Measurements from ENCODE around the gene SCYL1. TPM values are rescaled to one million over a fixed set of nuclear protein-coding genes. Genes with fewer than 3 reads are reported as not detected.

Gene SCYL1
- total RNA-seq, 1 experiment from 2014 or later = 104 TPM

GRCh38 chr11:65569164-65569972, 44.5 kb downstream of the SCYL1 start:
- Histone ChIP-seq H3K9me3 (ENCODE audit: control insufficient read depth in 1 of 2, insufficient read depth in 1 of 2, low read depth in 1 of 2, low read length in 2 of 2) (no peaks in the 10 kb centered on the region), H3K4me3 (replicated peaks in 1 of 2; ENCODE audit: low read depth in 1 of 2, low read length in 2 of 2) (peak overlapping the region; percentile 97 to 100), H3K79me2 (ENCODE audit: insufficient read depth, low read length) (peaks cover 58% of the 10 kb centered on the region), H2AFZ (ENCODE audit: low read depth, low read length, poor library complexity, severe bottlenecking) (no peak overlapping the region), H3K4me2 (ENCODE audit: low read length) (peak overlapping the region; percentile 78), H4K20me1 (ENCODE audit: insufficient read depth) (no peaks in the 10 kb centered on the region), H3K9ac (ENCODE audit: low read length) (peak overlapping the region; percentile 98), H3K4me1 (ENCODE audit: control insufficient read depth in 1 of 2, insufficient read depth in 2 of 2, low read length in 2 of 2) (peaks cover 30 to 66% of the 10 kb centered on the region in 2 experiments), H3K36me3 (ENCODE audit: control insufficient read depth in 1 of 2, insufficient read depth in 2 of 2, low read length in 2 of 2) (no peaks in the 10 kb centered on the region; a peak in 1 of 4 replicates), H3K27me3 (ENCODE audit: insufficient read depth, low read length) (no peaks in the 10 kb centered on the region), H3K9me2 (ENCODE audit: insufficient read depth) (no peaks in the 10 kb centered on the region), H3K27ac (ENCODE audit: low read depth, low read length) (peak overlapping the region; percentile 94)
- ATAC-seq (peak; percentile 18), DNase-seq (ENCODE audit: low read depth, low spot score) (no peak)
- BruUV-seq (replicated peaks) = TSS peak; percentile 74
- RAD21 ChIA-PET (ENCODE audit: low non-redundant PET in 1 of 2, low total read pairs in 2 of 2, uncharacterized antibody in 2 of 2, unreplicated experiment in 2 of 2) = interaction anchor here in 1 of 2 experiments (1.0 to 3.3 kb wide), 2 partner anchors 23 to 29 kb away, joined by 4 to 32 read pairs; no protein-coding TSS in a partner anchor
- CTCF ChIA-PET = interaction anchor here (0.9 to 4.5 kb wide), 6 partner anchors 8 to 743 kb away, joined by 3 to 89 read pairs (median 4); partner anchors contain the start of gene PCNX3
- TF ChIP-seq MAX (IDR thresholded peaks at IDR 0.05) (no peak), SP1 (IDR thresholded peaks at IDR 0.05; ENCODE audit: low read depth) (no peak), YY1 (IDR thresholded peaks at IDR 0.05; ENCODE audit: extremely low read depth, insufficient replicate concordance, low read depth, low read length) (no peak), POLR2A (IDR thresholded peaks at IDR 0.05; ENCODE audit: borderline replicate concordance, extremely low read depth, insufficient read depth, insufficient read length) (peak; percentile 59), ATF3 (IDR thresholded peaks at IDR 0.05) (no peak), FOSL1 (IDR thresholded peaks at IDR 0.05; ENCODE audit: low read depth) (no peak), POLR2AphosphoS5 (IDR thresholded peaks at IDR 0.05; ENCODE audit: low read depth, low read length) (no peak), ZFX (IDR thresholded peaks at IDR 0.05) (peak; percentile 74; the same call in 1 of the 2 replicates), CEBPB (IDR thresholded peaks at IDR 0.05; ENCODE audit: low read depth) (no peak), REST (IDR thresholded peaks at IDR 0.05; ENCODE audit: low read depth) (no peak), CTCF (IDR thresholded peaks at IDR 0.05 in 2 of 3, conservative IDR thresholded peaks at IDR 0.05 in 1 of 3; ENCODE audit: borderline replicate concordance in 1 of 3, insufficient read depth in 1 of 3, low read depth in 2 of 3, low read length in 2 of 3) (no peak), SIN3A (IDR thresholded peaks at IDR 0.05; ENCODE audit: low read depth) (no peak), JUND (IDR thresholded peaks at IDR 0.05) (no peak)
- intact Hi-C loops (cut with micrococcal nuclease) = no loop called here
- POLR2A ChIA-PET = interaction anchor here (1.5 kb wide), 1 partner anchor 9 kb away, joined by 17 read pairs; no protein-coding TSS in a partner anchor
